HG03159 (cell line): ENCODE results near the gene MYLK4.
A peak's percentile ranks its signal among the peaks of the same experiment; 100 is the strongest.
"Not testable (repeated sequence)": the region's sequence is repeated elsewhere in the genome, so short reads cannot be mapped to it uniquely, and the experiment has no call there.

Source experiments
- ATAC-seq: cut with Tn5 transposase; IDR thresholded peaks from one replicate; pipeline ENCODE4 v1.9.1; 2021; ENCODE audit warnings: mild to moderate bottlenecking, moderate library complexity; ENCODE audit not compliant: unreplicated experiment

Gene MYLK4

GRCh38 chr6:2780102-2780737 lies 29.5 kb upstream of the MYLK4 start:
- ATAC-seq, result no peak

GRCh38 chr6:2777249-2777648 lies 26.5 kb upstream of the MYLK4 start:
- no peak for ATAC-seq

DNA sequence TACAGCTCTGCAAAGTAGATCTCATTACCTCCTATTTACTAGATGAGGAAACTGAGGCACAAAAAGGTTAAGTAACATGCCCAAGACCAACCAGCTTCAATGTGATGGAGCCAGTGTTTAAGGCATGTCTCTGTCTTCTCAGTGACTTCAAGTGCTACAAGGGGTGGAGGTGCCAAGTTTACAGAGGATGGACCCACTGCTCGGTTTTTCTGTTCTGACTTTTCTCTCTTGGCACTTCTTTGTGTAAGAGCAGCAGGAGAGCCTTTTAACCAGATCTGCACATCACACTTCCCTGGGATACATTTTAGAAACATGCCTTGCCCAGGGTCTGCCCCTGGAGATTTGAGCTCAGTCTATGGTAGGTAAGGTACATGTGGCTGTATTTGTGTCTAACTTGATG lies 24.3 kb upstream of the MYLK4 start:
- no peak for ATAC-seq

- ATAC-seq, result no peak
Observed at GRCh38 chr6:2773449-2773848, 22.7 kb upstream of the MYLK4 start.

- ATAC-seq, result no peak
Observed at GRCh38 chr6:2772840-2773239, 22.1 kb upstream of the MYLK4 start.

- ATAC-seq, result no peak
Observed at GRCh38 chr6:2771079-2771478, 20.4 kb upstream of the MYLK4 start.

DNA sequence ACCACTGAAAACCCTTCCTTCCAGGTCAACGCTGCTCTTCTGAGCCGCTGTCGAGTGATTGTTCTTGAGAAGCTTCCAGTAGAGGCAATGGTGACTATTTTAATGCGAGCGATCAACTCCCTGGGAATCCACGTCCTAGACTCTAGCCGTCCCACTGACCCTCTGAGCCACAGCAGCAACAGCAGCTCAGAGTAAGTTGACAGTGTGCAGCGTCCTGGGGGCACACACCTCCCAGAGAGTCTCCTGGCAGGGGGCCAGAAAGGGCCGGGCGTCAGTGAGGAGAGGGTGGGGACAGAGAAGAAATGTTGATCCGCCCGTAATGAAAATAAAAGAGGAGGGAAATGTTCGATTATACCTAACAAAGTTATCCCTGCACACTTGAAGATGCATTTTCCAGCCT lies 19.4 kb upstream of the MYLK4 start:
- no peak for ATAC-seq

GRCh38 chr6:2768696-2769095 lies 18.0 kb upstream of the MYLK4 start:
- no peak for ATAC-seq

DNA sequence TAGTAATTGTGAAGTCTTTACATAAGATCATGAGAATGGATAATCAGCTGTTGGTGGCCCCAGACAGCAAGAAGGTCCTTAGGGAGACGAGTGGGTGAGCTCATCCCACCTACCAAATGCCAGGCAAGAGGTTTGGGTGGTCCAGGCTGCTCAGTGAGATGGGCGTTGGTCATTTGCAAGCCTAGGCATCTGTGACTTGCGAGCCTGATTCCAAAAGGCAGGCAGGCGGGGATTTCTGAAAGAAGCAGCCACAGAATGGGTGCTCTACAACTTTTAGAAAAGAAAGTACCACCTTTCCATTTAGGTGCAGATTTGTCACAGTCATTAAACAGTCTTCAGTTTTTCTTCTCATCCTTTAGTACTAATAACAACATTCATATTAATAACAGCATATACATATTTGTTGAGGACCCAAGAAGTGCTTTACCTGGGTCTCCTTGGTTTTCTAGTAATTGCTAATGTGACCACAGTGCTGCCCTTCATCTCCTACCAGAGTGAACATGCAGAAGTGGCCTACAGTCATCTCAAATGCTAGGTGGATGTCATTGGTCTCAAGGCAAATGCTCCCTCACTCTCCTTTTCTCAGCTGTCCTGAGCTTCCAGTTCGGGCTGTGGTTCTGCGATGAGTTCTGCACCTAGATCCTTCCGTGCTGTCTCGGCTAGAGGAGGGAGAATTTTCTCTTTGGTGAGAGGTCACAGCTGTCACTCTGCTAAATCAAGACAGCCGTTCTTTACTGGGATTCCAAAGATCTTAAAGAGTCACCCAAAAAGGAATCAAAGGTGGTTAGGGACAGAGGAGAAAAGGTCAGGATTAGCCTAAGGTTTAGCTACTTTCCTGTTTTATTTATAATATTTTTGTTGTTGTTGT lies 17.2 kb upstream of the MYLK4 start:
- ATAC-seq, result no peak

- ATAC-seq, result no peak
Observed at GRCh38 chr6:2766767-2767656, 16.3 kb upstream of the MYLK4 start.

DNA sequence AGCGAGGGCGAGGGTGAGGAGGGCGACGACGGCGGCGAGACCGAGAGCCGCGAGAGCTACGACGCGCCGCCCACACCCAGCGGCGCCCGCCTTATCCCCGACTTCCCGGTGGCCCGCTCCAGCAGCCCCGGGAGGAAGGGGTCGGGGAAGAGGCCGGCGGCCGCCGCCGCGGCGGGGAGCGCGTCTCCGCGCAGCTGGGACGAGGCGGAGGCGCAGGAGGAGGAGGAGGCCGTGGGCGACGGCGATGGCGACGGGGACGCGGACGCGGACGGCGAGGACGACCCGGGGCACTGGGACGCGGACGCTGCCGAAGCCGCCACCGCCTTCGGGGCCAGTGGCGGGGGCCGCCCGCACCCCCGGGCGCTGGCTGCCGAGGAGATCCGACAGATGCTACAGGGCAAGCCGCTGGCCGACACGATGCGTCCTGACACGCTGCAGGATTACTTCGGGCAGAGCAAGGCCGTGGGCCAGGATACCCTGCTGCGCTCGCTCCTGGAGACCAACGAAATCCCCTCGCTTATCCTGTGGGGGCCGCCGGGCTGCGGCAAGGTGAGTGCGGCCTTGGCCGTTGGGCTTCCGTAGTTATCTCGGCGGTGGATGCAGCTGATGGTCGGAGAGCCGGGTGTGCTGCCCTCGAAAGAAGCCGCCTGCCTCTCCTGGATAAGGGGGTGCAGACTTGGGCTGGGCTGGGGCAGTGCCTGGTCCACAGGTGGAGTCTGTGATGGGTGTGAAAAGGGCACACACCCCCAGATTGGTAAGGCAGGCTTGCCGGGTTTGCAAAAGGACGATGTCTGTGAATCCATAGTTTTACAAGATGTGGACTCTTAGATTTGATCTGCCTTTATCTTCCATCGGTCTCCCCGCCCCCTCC lies 15.4 kb upstream of the MYLK4 start:
- peak; percentile 18 for ATAC-seq

- peak; percentile 87 for ATAC-seq
Observed at GRCh38 chr6:2765166-2765895, 14.6 kb upstream of the MYLK4 start, which contains the start of gene WRNIP1. WRNIP1 (plus strand) TSS chr6:2765393; CDS start chr6:2765623, 230 bp downstream.

- peak; percentile 60 for ATAC-seq
Observed at GRCh38 chr6:2764610-2765165, 14.0 kb upstream of the MYLK4 start.

DNA sequence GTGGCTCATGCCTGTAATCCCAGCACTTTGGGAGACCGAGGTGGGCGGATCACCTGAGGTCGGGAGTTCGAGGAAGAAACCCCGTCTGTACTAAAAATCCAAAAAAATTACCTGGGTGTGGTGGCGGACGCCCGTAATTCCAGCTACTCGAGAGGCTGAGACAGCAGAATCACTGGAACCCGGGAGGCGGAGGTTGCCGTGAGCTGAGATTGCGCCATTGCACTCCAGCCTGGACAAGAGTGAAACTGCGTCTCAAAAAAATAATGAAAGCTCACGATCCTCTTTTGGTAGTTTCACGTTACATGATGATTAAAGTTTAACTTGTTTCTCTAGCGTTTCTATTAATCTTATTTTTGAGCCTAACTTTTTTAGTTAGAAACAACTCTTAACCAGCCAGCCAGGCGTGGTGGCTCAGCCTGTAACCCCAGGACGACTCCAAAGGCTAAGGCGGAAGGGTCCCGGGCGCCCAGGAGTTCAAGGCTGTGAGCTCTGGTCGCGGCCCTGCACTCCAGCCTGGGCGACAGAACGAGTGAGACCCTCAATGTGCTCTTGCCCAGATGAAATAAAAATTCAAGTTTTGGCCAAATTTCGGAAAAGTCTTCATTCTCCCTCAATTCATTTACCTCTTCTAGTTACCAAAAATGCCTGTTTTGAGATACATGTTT lies 13.3 kb upstream of the MYLK4 start:
- no peak for ATAC-seq

GRCh38 chr6:2763345-2763841 lies 12.7 kb upstream of the MYLK4 start:
- ATAC-seq, result no peak

GRCh38 chr6:2762868-2763267 lies 12.1 kb upstream of the MYLK4 start:
- ATAC-seq, result not testable (repeated sequence)

DNA sequence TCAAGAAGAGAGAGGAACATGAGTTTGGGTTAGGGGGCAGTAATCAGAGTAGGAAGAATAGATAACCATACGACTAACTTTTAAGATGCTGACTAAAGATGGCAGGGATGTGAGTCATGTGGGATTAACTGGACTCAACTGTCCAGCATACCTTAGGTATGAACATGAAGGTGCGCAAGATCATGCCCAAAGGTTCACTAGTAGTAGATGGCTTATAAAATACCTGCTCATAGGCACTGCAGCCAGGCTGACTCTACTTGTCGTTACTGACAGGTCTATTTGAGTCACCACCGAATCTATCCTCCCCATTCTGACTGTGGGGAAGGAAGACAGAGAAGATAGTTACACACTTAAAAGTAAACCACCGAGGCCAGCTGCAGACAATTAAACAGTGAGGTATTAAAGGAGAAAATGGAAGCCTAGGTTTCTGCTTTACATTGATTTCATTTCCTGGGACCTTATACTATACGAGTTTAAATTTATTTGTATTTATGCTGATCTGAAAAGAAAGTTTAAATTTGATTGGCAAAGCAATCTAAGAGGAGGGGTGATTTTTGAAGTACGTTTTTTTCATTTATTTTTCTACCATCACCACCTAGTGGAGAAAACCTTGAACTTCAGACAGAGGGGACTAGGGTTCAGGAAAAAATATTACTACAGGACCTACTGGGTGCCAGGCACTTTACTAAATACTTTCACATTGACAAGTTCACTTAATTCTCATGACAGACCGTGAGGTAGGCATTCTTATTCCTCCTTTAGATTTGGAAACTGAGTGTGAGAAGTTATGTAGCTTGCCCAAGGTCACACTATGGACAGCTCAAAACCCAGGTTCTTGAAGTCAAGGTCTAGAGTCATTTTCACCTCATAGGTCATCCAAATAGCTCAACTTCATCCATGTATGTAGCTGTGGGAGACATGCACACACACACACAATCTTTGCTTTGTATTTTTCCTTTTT lies 10.4 kb upstream of the MYLK4 start:
- no peak for ATAC-seq
